Activated CD8-positive, alpha-beta T cell treated with anti-CD3 and anti-CD28 coated beads for 36 hours (primary cell): ENCODE results near the gene LRBA. TPM values are rescaled to one million over a fixed set of nuclear protein-coding genes. Genes with fewer than 3 reads are reported as not detected.

Experiments used
- ATAC-seq: fragments of 200-7000 bp; cut with Tn5 transposase; one replicate; pipeline ENCODE4 v1.10.0; 2021; ENCODE audit warnings: mild to moderate bottlenecking, moderate library complexity
- CTCF ChIA-PET: fragments of 350-600 bp; sonication (Branson Sonifier 250); formaldehyde crosslinking; loops from one replicate; lab custom pipeline; 2021; ENCODE audit warnings: antibody characterized with exemption; lab: Charles Lee
- POLR2A ChIA-PET: fragments of 350-600 bp; sonication (Branson Sonifier 250); formaldehyde crosslinking; loops from one replicate; lab custom pipeline; 2021; ENCODE audit warnings: antibody characterized with exemption; lab: Charles Lee
- DNase-seq: peaks from one replicate; pipeline ENCODE4 v3.0.0-alpha.2; 2020
- H3K27ac Mint-ChIP-seq: one replicate; pipeline ENCODE4 v1.8.0; 2021; ENCODE audit warnings: mild to moderate bottlenecking, mixed read lengths
- H3K27me3 Mint-ChIP-seq: one replicate; pipeline ENCODE4 v1.8.0; 2021; ENCODE audit warnings: mixed read lengths
- H3K36me3 Mint-ChIP-seq: one replicate; pipeline ENCODE4 v1.8.0; 2021; ENCODE audit warnings: low read depth, mixed read lengths
- H3K4me1 Mint-ChIP-seq: one replicate; pipeline ENCODE4 v1.8.0; 2021; ENCODE audit warnings: low read depth, mixed read lengths
- H3K4me3 Mint-ChIP-seq: one replicate; pipeline ENCODE4 v1.8.0; 2021; ENCODE audit warnings: mild to moderate bottlenecking, moderate library complexity, mixed read lengths
- H3K9me3 Mint-ChIP-seq: one replicate; pipeline ENCODE4 v1.8.0; 2021; ENCODE audit warnings: mixed read lengths
- CTCF ChIP-seq: fragments of 200-600 bp; IDR thresholded peaks from one replicate; pipeline ENCODE4 v1.8.0; 2022; ENCODE audit warnings: antibody characterized with exemption, mild to moderate bottlenecking
- intact Hi-C: fragments of 100-400 bp; cut with micrococcal nuclease; formaldehyde crosslinking; loops from one replicate; pipeline ENCODE4 v1.10.0; 2022
- total RNA-seq, 2 experiments: library from RNA; stranded (reverse); gene quantifications; one replicate each; pipeline ENCODE4 v1.2.3, GENCODE V29; 2021

Gene LRBA
- total RNA-seq, 2 experiments from 2014 or later = 48.1 to 52.5 TPM

- intact Hi-C loops = no loop called here
- no peaks in the 10 kb centered on the region for H3K27me3 Mint-ChIP-seq
- DNase-seq (no peak), ATAC-seq (no peak)
- ChIA-PET CTCF (interaction anchor here (0.7 kb wide), 1 partner anchor 56 kb away, joined by 4 read pairs; no protein-coding TSS in a partner anchor), POLR2A (no interaction called here)
- no peak overlapping the region for H3K4me3 Mint-ChIP-seq
- H3K4me1 Mint-ChIP-seq = no peaks in the 10 kb centered on the region
- no peaks in the 10 kb centered on the region for H3K9me3 Mint-ChIP-seq
- peaks cover 24% of the 10 kb centered on the region for H3K36me3 Mint-ChIP-seq
- TF ChIP-seq CTCF = no peak
- no peak overlapping the region for H3K27ac Mint-ChIP-seq
Observed at GRCh38 chr4:150475763-150476162, 539.3 kb downstream of the LRBA start.

- POLR2A ChIA-PET = interaction anchor here (0.8 kb wide), 1 partner anchor 10 kb away, joined by 3 read pairs; no protein-coding TSS in a partner anchor
- peaks cover 16% of the 10 kb centered on the region for H3K36me3 Mint-ChIP-seq
- no peaks in the 10 kb centered on the region for H3K27me3 Mint-ChIP-seq
- H3K4me1 Mint-ChIP-seq = no peaks in the 10 kb centered on the region
- CTCF ChIA-PET = no interaction called here
- H3K9me3 Mint-ChIP-seq = no peaks in the 10 kb centered on the region
- DNase-seq (no peak), ATAC-seq (no peak)
- no peak overlapping the region for H3K27ac Mint-ChIP-seq
- no peak for TF ChIP-seq CTCF
- intact Hi-C loops = no loop called here
- H3K4me3 Mint-ChIP-seq = no peak overlapping the region
Observed at GRCh38 chr4:150464523-150464922, 550.6 kb downstream of the LRBA start.

- Mint-ChIP-seq H3K4me1 (no peaks in the 10 kb centered on the region), H3K36me3 (peaks cover 23% of the 10 kb centered on the region), H3K27ac (no peak overlapping the region), H3K4me3 (no peak overlapping the region), H3K9me3 (no peaks in the 10 kb centered on the region), H3K27me3 (no peaks in the 10 kb centered on the region)
- DNase-seq (no peak), ATAC-seq (no peak)
- ChIA-PET POLR2A (no interaction called here), CTCF (no interaction called here)
- TF ChIP-seq CTCF = no peak
- intact Hi-C loops = no loop called here
Observed at GRCh38 chr4:150462743-150463142, 552.3 kb downstream of the LRBA start.

- CTCF ChIA-PET = no interaction called here
Observed at GRCh38 chr4:150461957-150462356, 553.1 kb downstream of the LRBA start.

GRCh38 chr4:150457802-150458201 is 557.3 kb downstream of the LRBA start:
- CTCF ChIA-PET = no interaction called here
- TF ChIP-seq CTCF = no peak
- Mint-ChIP-seq H3K4me3 (no peak overlapping the region), H3K4me1 (no peaks in the 10 kb centered on the region), H3K27me3 (no peaks in the 10 kb centered on the region), H3K27ac (no peak overlapping the region), H3K36me3 (peaks cover 21% of the 10 kb centered on the region), H3K9me3 (peaks cover 9% of the 10 kb centered on the region)
- intact Hi-C loops = no loop called here
- ATAC-seq = no peak
- POLR2A ChIA-PET = no interaction called here
- no peak for DNase-seq

More at GRCh38 chr4:150461957-150462356, 553.1 kb downstream of the LRBA start:
- no peaks in the 10 kb centered on the region for H3K27me3 Mint-ChIP-seq
- H3K27ac Mint-ChIP-seq = no peak overlapping the region
- peaks cover 23% of the 10 kb centered on the region for H3K36me3 Mint-ChIP-seq
- no peaks in the 10 kb centered on the region for H3K4me1 Mint-ChIP-seq
- no peak overlapping the region for H3K4me3 Mint-ChIP-seq
- no peaks in the 10 kb centered on the region for H3K9me3 Mint-ChIP-seq
- no peak for ATAC-seq
- intact Hi-C loops = no loop called here
- DNase-seq = no peak
- TF ChIP-seq CTCF = no peak
- POLR2A ChIA-PET = no interaction called here
